ENCODE data around the gene C20orf204.

DNA sequence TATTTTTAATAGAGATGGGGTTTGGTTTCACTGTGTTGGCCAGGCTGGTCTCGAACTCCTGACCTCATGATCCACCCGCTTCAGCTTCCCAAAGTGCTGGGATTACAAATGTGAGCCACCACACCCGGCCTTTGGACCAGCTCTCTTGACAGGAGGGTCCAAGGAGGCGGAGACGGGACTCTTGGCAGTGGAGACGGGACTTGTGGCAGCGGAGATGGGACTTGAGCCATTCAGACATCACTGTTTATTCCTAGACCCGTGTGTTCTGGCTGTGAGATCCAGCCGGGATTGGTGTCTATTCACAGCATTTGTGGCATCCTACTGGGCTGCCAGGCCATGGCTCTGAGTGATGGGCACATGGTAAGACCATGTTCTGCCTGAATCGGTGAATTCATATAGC lies 29.5 kb upstream of the C20orf204 start:
- TF ChIP-seq, protein P1, sequence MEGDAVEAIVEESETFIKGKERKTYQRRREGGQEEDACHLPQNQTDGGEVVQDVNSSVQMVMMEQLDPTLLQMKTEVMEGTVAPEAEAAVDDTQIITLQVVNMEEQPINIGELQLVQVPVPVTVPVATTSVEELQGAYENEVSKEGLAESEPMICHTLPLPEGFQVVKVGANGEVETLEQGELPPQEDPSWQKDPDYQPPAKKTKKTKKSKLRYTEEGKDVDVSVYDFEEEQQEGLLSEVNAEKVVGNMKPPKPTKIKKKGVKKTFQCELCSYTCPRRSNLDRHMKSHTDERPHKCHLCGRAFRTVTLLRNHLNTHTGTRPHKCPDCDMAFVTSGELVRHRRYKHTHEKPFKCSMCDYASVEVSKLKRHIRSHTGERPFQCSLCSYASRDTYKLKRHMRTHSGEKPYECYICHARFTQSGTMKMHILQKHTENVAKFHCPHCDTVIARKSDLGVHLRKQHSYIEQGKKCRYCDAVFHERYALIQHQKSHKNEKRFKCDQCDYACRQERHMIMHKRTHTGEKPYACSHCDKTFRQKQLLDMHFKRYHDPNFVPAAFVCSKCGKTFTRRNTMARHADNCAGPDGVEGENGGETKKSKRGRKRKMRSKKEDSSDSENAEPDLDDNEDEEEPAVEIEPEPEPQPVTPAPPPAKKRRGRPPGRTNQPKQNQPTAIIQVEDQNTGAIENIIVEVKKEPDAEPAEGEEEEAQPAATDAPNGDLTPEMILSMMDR (IDR thresholded peaks at IDR 0.05): no peak
- no peak for TF ChIP-seq EP300 (IDR thresholded peaks at IDR 0.05)

Measured in esophagus muscularis mucosa (tissue), 3 donors.